ENCODE results near the gene RAB15.

- TF ChIP-seq EZH2 (IDR thresholded peaks at IDR 0.05), result no peak
- no peak for TF ChIP-seq CTCF (IDR thresholded peaks at IDR 0.05 in 2 of 3, conservative IDR thresholded peaks at IDR 0.05 in 1 of 3; ENCODE audit: borderline replicate concordance in 1 of 3, insufficient read depth in 1 of 3, low read depth in 2 of 3, low read length in 2 of 3)
- no peak for TF ChIP-seq ATF3 (IDR thresholded peaks at IDR 0.05)
- no peak for TF ChIP-seq YY1 (IDR thresholded peaks at IDR 0.05; ENCODE audit: extremely low read depth, insufficient replicate concordance, low read depth, low read length)
- no peak for TF ChIP-seq POLR2A (IDR thresholded peaks at IDR 0.05; ENCODE audit: borderline replicate concordance, extremely low read depth, insufficient read depth, insufficient read length)
- no peak for TF ChIP-seq POLR2AphosphoS5 (IDR thresholded peaks at IDR 0.05; ENCODE audit: low read depth, low read length)
- TF ChIP-seq SP1 (IDR thresholded peaks at IDR 0.05; ENCODE audit: low read depth), result no peak
Measured at GRCh38 chr14:64974563-64974962, 2.4 kb upstream of the RAB15 start.
